Activated CD4-positive, alpha-beta memory T cell treated with anti-CD3 and anti-CD28 coated beads, Interleukin-2, amount 10 ng/mL, durations not matched to agents 7 days and 5 days (primary cell): ENCODE measurements around the gene SAMD8. TPM values are rescaled to one million over a fixed set of nuclear protein-coding genes. Genes with fewer than 3 reads are reported as not detected.
"Not testable (repeated sequence)": the region's sequence is repeated elsewhere in the genome, so short reads cannot be mapped to it uniquely, and the experiment has no call there.

Experiments used
- CTCF ChIA-PET: fragments of 350-600 bp; sonication (Branson Sonifier 250); formaldehyde crosslinking; loops from one replicate; lab custom pipeline; 2021; ENCODE audit warnings: antibody characterized with exemption, inconsistent platforms; lab: Charles Lee
- POLR2A ChIA-PET: fragments of 350-600 bp; sonication (Branson Sonifier 250); formaldehyde crosslinking; loops from one replicate; lab custom pipeline; 2021; ENCODE audit warnings: antibody characterized with exemption; lab: Charles Lee
- DNase-seq: peaks from one replicate; pipeline ENCODE4 v3.0.0-alpha.2; 2020
- H3K27ac Mint-ChIP-seq: one replicate; pipeline ENCODE4 v1.8.0; 2021; ENCODE audit warnings: mild to moderate bottlenecking, mixed read lengths
- H3K27me3 Mint-ChIP-seq: one replicate; pipeline ENCODE4 v1.8.0; 2021; ENCODE audit warnings: mixed read lengths
- H3K36me3 Mint-ChIP-seq: one replicate; pipeline ENCODE4 v1.8.0; 2021; ENCODE audit warnings: low read depth, mixed read lengths
- H3K4me1 Mint-ChIP-seq: one replicate; pipeline ENCODE4 v1.8.0; 2021; ENCODE audit warnings: mixed read lengths
- H3K4me3 Mint-ChIP-seq: one replicate; pipeline ENCODE4 v1.8.0; 2021; ENCODE audit warnings: mild to moderate bottlenecking, mixed read lengths
- H3K9me3 Mint-ChIP-seq: one replicate; pipeline ENCODE4 v1.8.0; 2021; ENCODE audit warnings: mixed read lengths
- total RNA-seq, 2 experiments: library from RNA; stranded (reverse); gene quantifications; one replicate each; pipeline ENCODE4 v1.2.3, GENCODE V29; 2021

The SAMD8 gene
- total RNA-seq, 2 experiments from 2014 or later: 13.9 to 14.1 TPM

- no peak overlapping the region for H3K27ac Mint-ChIP-seq
- no peaks in the 10 kb centered on the region for H3K27me3 Mint-ChIP-seq
- POLR2A ChIA-PET: interaction anchor here (0.5 kb wide), 1 partner anchor 1112 kb away, joined by 3 read pairs; no protein-coding TSS in a partner anchor
- no peaks in the 10 kb centered on the region for H3K9me3 Mint-ChIP-seq
- H3K4me1 Mint-ChIP-seq: peaks cover 5% of the 10 kb centered on the region
- no peak overlapping the region for H3K4me3 Mint-ChIP-seq
- H3K36me3 Mint-ChIP-seq: no peaks in the 10 kb centered on the region
- no peak for DNase-seq
- CTCF ChIA-PET: interaction anchor here (1.1 to 1.2 kb wide), 3 partner anchors 130 to 869 kb away, joined by 3 to 4 read pairs (median 3); partner anchors contain the start of gene COMTD1
Measured at GRCh38 chr10:75104842-75105241, 6.6 kb upstream of the SAMD8 start.

DNA sequence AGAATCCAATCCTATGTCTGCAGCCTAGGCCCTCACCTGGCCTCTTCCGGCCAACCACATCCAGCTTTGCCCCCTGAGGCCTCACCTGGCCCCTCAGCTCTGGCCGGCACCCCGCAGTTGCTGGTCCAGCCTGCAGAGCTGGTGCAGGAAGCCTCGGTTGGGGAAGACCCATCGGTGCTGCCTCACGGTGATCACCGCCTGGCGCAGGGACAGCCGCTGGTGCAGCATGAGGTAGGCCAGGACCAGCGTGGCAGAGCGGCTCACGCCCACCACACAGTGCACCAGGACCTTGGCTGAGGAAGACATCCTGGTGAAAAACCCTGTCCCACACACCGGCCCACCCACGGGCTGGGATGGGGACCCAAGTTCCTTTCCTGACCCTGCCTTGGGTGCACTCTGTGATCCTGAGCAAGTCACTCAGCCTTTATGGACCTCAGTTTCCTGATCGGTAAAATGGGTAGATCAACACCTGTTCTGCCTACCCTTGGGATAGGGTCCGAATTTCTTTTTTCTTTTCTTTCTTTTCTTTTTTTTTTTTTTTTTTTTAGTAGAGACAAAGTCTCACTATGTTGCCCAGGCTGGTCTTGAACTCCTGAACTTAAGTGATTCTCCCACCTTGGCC lies 5.8 kb upstream of the SAMD8 start:
- POLR2A ChIA-PET: no interaction called here
- no peak for DNase-seq
- CTCF ChIA-PET: interaction anchor here (1.2 kb wide), 3 partner anchors 82 to 130 kb away, joined by 3 to 4 read pairs (median 3); partner anchors contain the start of gene COMTD1
- Mint-ChIP-seq H3K9me3 (no peaks in the 10 kb centered on the region), H3K36me3 (no peaks in the 10 kb centered on the region), H3K27ac (no peak overlapping the region), H3K27me3 (no peaks in the 10 kb centered on the region), H3K4me1 (peaks cover 14% of the 10 kb centered on the region), H3K4me3 (no peak overlapping the region)

GRCh38 chr10:75106242-75106641 lies 5.2 kb upstream of the SAMD8 start:
- no peak for DNase-seq
- Mint-ChIP-seq H3K36me3 (no peaks in the 10 kb centered on the region), H3K4me1 (peaks cover 17% of the 10 kb centered on the region), H3K9me3 (no peaks in the 10 kb centered on the region), H3K27ac (no peak overlapping the region), H3K27me3 (no peaks in the 10 kb centered on the region), H3K4me3 (no peak overlapping the region)
- ChIA-PET CTCF (interaction anchor here (1.0 to 1.2 kb wide), 3 partner anchors 82 to 129 kb away, joined by 3 to 4 read pairs (median 3); partner anchors contain the start of gene COMTD1), POLR2A (interaction anchor here (0.6 to 1.0 kb wide), 2 partner anchors 105 to 191 kb away, joined by 3 read pairs; no protein-coding TSS in a partner anchor)

GRCh38 chr10:75106891-75107290 lies 4.6 kb upstream of the SAMD8 start:
- peaks cover 19% of the 10 kb centered on the region for H3K4me1 Mint-ChIP-seq

GRCh38 chr10:75107756-75108683 lies 3.4 kb upstream of the SAMD8 start:
- Mint-ChIP-seq H3K9me3 (no peaks in the 10 kb centered on the region), H3K4me3 (no peak overlapping the region), H3K27me3 (no peaks in the 10 kb centered on the region), H3K4me1 (peaks cover 28% of the 10 kb centered on the region), H3K27ac (no peak overlapping the region), H3K36me3 (peaks cover 3% of the 10 kb centered on the region)
- no peak for DNase-seq
- CTCF ChIA-PET: no interaction called here
- POLR2A ChIA-PET: no interaction called here

More at GRCh38 chr10:75106891-75107290, 4.6 kb upstream of the SAMD8 start:
- H3K36me3 Mint-ChIP-seq, H3K27me3 Mint-ChIP-seq, DNase-seq, H3K9me3 Mint-ChIP-seq, H3K4me3 Mint-ChIP-seq, H3K27ac Mint-ChIP-seq: not testable (repeated sequence)
- POLR2A ChIA-PET: interaction anchor here (0.6 to 1.0 kb wide), 2 partner anchors 105 to 192 kb away, joined by 3 read pairs; no protein-coding TSS in a partner anchor
- CTCF ChIA-PET: interaction anchor here (1.0 to 1.2 kb wide), 3 partner anchors 81 to 129 kb away, joined by 3 to 4 read pairs (median 3); partner anchors contain the start of gene COMTD1

DNA sequence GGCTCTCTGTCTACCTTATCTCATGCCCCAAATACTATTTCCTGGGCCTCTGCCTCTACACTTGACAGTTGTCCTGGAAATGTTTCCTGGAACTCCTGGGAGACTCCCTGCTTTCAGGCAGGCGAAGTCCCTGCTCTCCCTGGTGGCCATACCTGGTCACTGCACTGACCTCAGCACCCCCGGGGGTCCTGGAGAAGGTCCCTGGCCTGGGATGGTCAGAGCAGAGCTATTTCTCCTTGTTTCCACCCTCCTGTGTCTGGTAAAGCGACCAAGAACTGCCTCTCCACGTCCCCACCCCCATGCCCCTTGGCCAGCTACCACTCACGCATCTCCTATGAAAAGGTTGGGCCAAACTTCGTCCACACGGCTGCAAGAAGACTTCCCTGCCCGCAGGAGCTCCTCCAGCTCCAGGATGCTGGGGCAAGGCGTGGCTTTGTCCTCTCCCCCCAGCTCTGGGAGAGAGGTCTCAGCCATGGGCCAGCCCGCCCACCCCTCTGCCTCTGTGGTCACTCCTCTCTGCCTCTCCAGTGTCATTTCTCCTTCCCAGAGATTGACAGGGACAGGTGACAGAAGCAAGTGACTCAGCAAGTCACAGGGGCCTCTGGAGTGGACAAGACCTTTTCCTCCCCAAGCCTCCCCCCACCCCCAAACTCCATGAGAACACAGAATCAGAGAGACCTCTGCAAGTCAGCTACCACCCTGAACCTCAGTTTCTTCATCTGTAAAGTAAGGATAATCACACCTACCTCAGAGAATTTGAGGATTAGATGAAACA lies 2.6 kb upstream of the SAMD8 start:
- H3K27ac Mint-ChIP-seq: peak overlapping the region; percentile 86
- peaks cover 36% of the 10 kb centered on the region for H3K4me1 Mint-ChIP-seq
- peaks cover 3% of the 10 kb centered on the region for H3K36me3 Mint-ChIP-seq
- H3K9me3 Mint-ChIP-seq: no peaks in the 10 kb centered on the region
- H3K4me3 Mint-ChIP-seq: peak overlapping the region; percentile 36
- no peaks in the 10 kb centered on the region for H3K27me3 Mint-ChIP-seq
- DNase-seq: no peak
- CTCF ChIA-PET: interaction anchor here (1.0 to 1.2 kb wide), 2 partner anchors 10 to 12 kb away, joined by 3 to 4 read pairs; a partner anchor contains a TSS
- POLR2A ChIA-PET: interaction anchor here (1.1 kb wide), 1 partner anchor 125 kb away, joined by 4 read pairs; no protein-coding TSS in a partner anchor

DNA sequence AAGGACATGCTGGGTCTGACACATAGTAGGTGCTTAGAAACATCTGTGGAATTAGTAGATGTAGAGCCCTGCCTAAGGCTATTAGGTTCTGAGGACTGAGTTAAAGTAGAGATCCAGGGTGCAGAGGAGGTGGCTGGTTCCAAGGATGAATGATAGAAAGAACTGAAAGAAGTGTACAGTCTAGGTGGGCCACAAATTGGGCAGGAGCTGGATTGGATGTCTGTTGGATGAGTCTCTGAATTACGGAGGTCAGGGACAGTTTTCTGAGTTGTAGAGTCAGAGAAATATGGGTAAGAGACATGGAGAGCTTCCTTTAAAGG lies 2.0 kb upstream of the SAMD8 start:
- POLR2A ChIA-PET: interaction anchor here (1.1 to 4.7 kb wide), 2 partner anchors 101 to 125 kb away, joined by 4 to 54 read pairs; partner anchors contain the start of gene VDAC2

DNA sequence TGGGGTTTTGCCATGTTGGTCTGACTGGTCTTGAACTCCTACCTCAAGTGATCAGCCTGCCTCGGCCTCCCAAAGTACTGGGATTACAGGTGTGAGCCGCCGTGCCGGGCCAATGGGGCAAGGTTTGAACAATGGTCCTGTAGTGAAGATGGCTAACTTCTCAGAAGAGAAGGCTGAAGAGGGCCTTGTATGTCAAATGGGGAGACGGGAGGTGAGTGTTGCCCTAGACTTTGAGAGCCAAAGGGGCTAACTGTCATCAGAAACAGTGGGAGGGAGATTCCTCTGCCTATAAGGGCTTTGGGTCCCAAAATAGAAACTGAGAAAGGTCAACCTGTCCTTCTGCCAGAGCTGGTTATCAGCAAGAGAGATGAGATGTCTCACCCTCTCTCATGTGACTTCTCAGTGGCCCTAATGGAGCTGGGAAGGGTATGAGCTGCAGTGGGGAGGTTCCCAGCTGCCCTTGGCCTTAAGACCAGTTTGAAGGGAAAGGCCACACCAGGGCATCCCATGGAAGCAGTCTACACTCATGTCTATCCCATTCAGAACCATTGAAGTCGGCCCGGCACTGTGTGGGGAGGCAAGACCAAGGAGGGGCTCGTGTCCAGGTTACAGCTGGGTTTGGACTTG lies 1.3 kb upstream of the SAMD8 start:
- Mint-ChIP-seq H3K9me3 (no peaks in the 10 kb centered on the region), H3K27ac (peak overlapping the region; percentile 86), H3K36me3 (peaks cover 9% of the 10 kb centered on the region), H3K27me3 (no peaks in the 10 kb centered on the region), H3K4me3 (peak overlapping the region; percentile 80), H3K4me1 (peaks cover 47% of the 10 kb centered on the region)
- ChIA-PET CTCF (interaction anchor here (0.9 to 3.3 kb wide), 4 partner anchors 11 to 125 kb away, joined by 3 to 24 read pairs (median 4); partner anchors contain the start of gene COMTD1), POLR2A (interaction anchor here (1.1 to 4.7 kb wide), 4 partner anchors 46 to 124 kb away, joined by 3 to 54 read pairs (median 8); partner anchors contain the start of gene VDAC2)
- DNase-seq: no peak

More for the DNA sequence above, 2.0 kb upstream of the SAMD8 start:
- H3K27me3 Mint-ChIP-seq: no peaks in the 10 kb centered on the region
- H3K4me3 Mint-ChIP-seq: peak overlapping the region; percentile 36
- no peaks in the 10 kb centered on the region for H3K9me3 Mint-ChIP-seq
- no peak for DNase-seq
- H3K4me1 Mint-ChIP-seq: peaks cover 40% of the 10 kb centered on the region
- peaks cover 5% of the 10 kb centered on the region for H3K36me3 Mint-ChIP-seq
- CTCF ChIA-PET: interaction anchor here (0.9 to 1.2 kb wide), 3 partner anchors 11 to 121 kb away, joined by 3 to 4 read pairs (median 3); a partner anchor contains a TSS
- H3K27ac Mint-ChIP-seq: peak overlapping the region; percentile 86

DNA sequence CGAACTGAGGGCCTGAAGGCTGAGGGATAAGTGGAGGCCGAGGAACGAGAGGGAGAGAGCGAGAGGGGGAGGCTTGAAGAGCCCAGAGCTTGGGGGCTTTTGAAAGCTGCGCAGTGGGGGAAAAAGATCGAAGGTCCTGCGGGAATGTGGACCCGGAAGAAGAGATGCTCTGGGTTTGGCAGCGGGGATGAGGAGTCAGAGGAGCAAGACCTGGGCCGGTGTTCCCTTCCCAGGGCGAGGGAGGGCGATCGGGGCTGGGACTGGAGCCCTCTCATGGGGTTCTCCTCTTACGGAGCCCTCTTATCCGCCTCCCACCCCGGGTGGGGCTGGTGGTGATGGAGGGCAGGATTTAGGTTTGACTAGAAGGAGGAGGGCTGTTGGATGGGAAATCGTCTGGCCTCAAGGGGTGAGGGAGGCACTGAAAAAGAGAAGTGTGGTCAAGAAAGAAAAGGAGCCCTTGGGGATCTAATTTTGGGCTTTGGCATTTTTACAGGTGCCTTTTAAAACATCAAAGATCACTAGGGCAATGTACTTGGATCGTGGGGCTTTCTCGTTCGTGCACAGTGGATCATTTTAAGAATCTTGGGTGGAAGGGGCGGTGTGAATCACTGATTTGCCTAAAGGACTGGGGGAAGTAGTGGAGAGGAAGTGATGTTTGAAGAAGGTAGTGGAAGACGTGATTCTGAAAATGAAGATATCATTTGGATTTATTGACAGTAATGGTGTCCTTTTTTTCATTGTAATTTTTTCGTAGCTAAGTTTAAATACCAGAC lies 637 bp downstream of the SAMD8 start:
- Mint-ChIP-seq H3K4me3 (peak overlapping the region; percentile 80), H3K9me3 (no peaks in the 10 kb centered on the region), H3K4me1 (peaks cover 51% of the 10 kb centered on the region), H3K27ac (peak overlapping the region; percentile 86), H3K36me3 (peaks cover 9% of the 10 kb centered on the region), H3K27me3 (no peaks in the 10 kb centered on the region)
- DNase-seq: peak; percentile 42
- ChIA-PET POLR2A (interaction anchor here (0.7 to 4.7 kb wide), 16 partner anchors 8 to 986 kb away, joined by 3 to 54 read pairs (median 4); partner anchors contain the start of genes COMTD1, KAT6B and VDAC2), CTCF (interaction anchor here (0.8 to 3.3 kb wide), 7 partner anchors 9 to 868 kb away, joined by 3 to 24 read pairs (median 4); partner anchors contain the start of gene COMTD1)

DNA sequence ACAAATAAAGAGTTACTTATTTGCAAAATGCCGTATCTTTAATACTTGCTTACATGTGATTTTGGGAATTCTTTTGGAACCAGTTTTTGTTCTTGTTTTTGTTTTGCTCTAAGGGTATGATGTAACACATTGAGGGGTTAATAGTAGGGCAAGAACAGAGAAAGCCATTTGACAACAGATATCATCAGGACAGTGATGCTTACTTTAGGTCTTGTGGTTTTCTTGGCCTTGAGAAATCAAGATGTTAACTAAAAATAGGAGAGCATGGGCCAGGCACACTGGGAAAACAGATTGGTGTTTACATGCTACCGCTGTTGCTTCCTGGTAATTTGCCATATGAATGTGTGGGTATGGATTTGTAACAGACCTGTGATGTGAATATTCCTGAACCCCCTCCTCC lies 3.7 kb downstream of the SAMD8 start:
- H3K9me3 Mint-ChIP-seq: no peaks in the 10 kb centered on the region
- no peak for DNase-seq
- peaks cover 9% of the 10 kb centered on the region for H3K36me3 Mint-ChIP-seq
- no peak overlapping the region for H3K4me3 Mint-ChIP-seq
- no peaks in the 10 kb centered on the region for H3K27me3 Mint-ChIP-seq
- no peak overlapping the region for H3K27ac Mint-ChIP-seq
- ChIA-PET POLR2A (interaction anchor here (0.8 to 2.3 kb wide), 2 partner anchors 95 to 119 kb away, joined by 3 to 11 read pairs; partner anchors contain the start of gene VDAC2), CTCF (interaction anchor here (1.5 to 2.3 kb wide), 3 partner anchors 17 to 120 kb away, joined by 3 to 17 read pairs (median 6); partner anchors contain the start of gene COMTD1)
- H3K4me1 Mint-ChIP-seq: peaks cover 50% of the 10 kb centered on the region
